ENCODE results near the gene KRT73.

KRT73 gene

GRCh38 chr12:52582486-52582885 is 35.9 kb downstream of the KRT73 start:
- in situ Hi-C loops (cut with MboI; ENCODE audit: low pct_unique_long_range_greater_than_20kb, low sequenced_read_pairs, unreplicated experiment), result loop anchor here (25.0 kb wide), 1 partner anchor 405 kb away; no protein-coding TSS in a partner anchor
- TF ChIP-seq CTCF (IDR thresholded peaks at IDR 0.05; ENCODE audit: extremely low read depth, insufficient read depth, missing control alignments), result no peak

GRCh38 chr12:52581481-52581880 is 36.9 kb downstream of the KRT73 start:
- no peak for TF ChIP-seq CTCF (IDR thresholded peaks at IDR 0.05; ENCODE audit: extremely low read depth, insufficient read depth, missing control alignments)
- in situ Hi-C loops (cut with MboI; ENCODE audit: low pct_unique_long_range_greater_than_20kb, low sequenced_read_pairs, unreplicated experiment), result loop anchor here (25.0 kb wide), 1 partner anchor 406 kb away; no protein-coding TSS in a partner anchor
- DNase-seq (ENCODE audit: low spot score), result no peak

More at GRCh38 chr12:52582486-52582885, 35.9 kb downstream of the KRT73 start:
- no peak for DNase-seq (ENCODE audit: low spot score)

GRCh38 chr12:52581066-52581465 is 37.3 kb downstream of the KRT73 start:
- no peak for TF ChIP-seq CTCF (IDR thresholded peaks at IDR 0.05; ENCODE audit: extremely low read depth, insufficient read depth, missing control alignments)
- in situ Hi-C loops (cut with MboI; ENCODE audit: low pct_unique_long_range_greater_than_20kb, low sequenced_read_pairs, unreplicated experiment), result loop anchor here (25.0 kb wide), 1 partner anchor 406 kb away; no protein-coding TSS in a partner anchor

GRCh38 chr12:52580496-52580895 is 37.9 kb downstream of the KRT73 start:
- in situ Hi-C loops (cut with MboI; ENCODE audit: low pct_unique_long_range_greater_than_20kb, low sequenced_read_pairs, unreplicated experiment), result loop anchor here (25.0 kb wide), 1 partner anchor 407 kb away; no protein-coding TSS in a partner anchor
- no peak for DNase-seq (ENCODE audit: low spot score)
- no peak for TF ChIP-seq CTCF (IDR thresholded peaks at IDR 0.05; ENCODE audit: extremely low read depth, insufficient read depth, missing control alignments)

More at GRCh38 chr12:52581066-52581465, 37.3 kb downstream of the KRT73 start:
- no peak for DNase-seq (ENCODE audit: low spot score)

- in situ Hi-C loops (cut with MboI; ENCODE audit: low pct_unique_long_range_greater_than_20kb, low sequenced_read_pairs, unreplicated experiment), result loop anchor here (25.0 kb wide), 1 partner anchor 408 kb away; no protein-coding TSS in a partner anchor
- DNase-seq (ENCODE audit: low spot score), result no peak
- no peak for TF ChIP-seq CTCF (IDR thresholded peaks at IDR 0.05; ENCODE audit: extremely low read depth, insufficient read depth, missing control alignments)
These were observed 38.6 kb downstream of the KRT73 start for GRCh38 chr12:52579468-52580465.

- no peak for DNase-seq (ENCODE audit: low spot score)
- TF ChIP-seq CTCF (IDR thresholded peaks at IDR 0.05; ENCODE audit: extremely low read depth, insufficient read depth, missing control alignments), result no peak
- in situ Hi-C loops (cut with MboI; ENCODE audit: low pct_unique_long_range_greater_than_20kb, low sequenced_read_pairs, unreplicated experiment), result loop anchor here (25.0 kb wide), 1 partner anchor 409 kb away; no protein-coding TSS in a partner anchor
These were observed 39.9 kb downstream of the KRT73 start for GRCh38 chr12:52578469-52578868.

Data from GM13977 (cell line).